ENCODE data around the gene CPA3. TPM values are rescaled to one million over a fixed set of nuclear protein-coding genes. Genes with fewer than 3 reads are reported as not detected.

Gene CPA3
- total RNA-seq, 1 experiment from 2014 or later = not detected

DNA sequence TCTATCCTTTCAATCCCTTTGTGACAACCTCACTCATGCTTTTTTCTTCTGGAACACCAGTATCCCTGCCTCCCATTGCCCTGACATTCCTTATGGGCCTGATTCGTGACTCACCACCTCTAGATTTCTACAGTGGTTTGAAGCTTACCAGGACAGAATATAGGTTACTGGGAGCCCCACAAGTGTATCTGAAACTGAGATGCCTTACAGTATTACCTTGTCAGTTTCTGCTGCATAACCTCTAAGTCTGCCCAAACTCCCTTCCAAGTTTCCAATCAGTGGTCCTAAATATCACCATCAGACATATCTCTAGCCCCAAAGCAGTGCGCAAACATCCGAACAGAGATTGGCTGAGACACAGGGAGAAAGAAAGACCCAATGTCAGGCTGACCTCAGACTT is 31.9 kb upstream of the CPA3 start:
- no peak for TF ChIP-seq EZH2 (IDR thresholded peaks at IDR 0.05; ENCODE audit: borderline replicate concordance, low read depth, low read length, poor library complexity, severe bottlenecking)
- no peak for TF ChIP-seq CTCF (conservative IDR thresholded peaks at IDR 0.05; ENCODE audit: low read depth, low read length)
- ChIA-PET CTCF (no interaction called here), POLR2A (ENCODE audit: low non-redundant PET) (no interaction called here)
- no peak for DNase-seq (ENCODE audit: low spot score)
- Histone ChIP-seq H3K9me3 (ENCODE audit: low read depth, low read length, poor library complexity, severe bottlenecking) (no peaks in the 10 kb centered on the region), H3K4me1 (ENCODE audit: insufficient read depth, low read length, poor library complexity, severe bottlenecking) (no peaks in the 10 kb centered on the region), H3K36me3 (ENCODE audit: insufficient read depth, low read length, poor library complexity, severe bottlenecking) (no peaks in the 10 kb centered on the region), H3K4me3 (ENCODE audit: low read depth, low read length, poor library complexity, severe bottlenecking) (no peak overlapping the region), H3K27me3 (replicated peaks; ENCODE audit: insufficient read depth, low read depth, low read length, poor library complexity) (peaks cover 4% of the 10 kb centered on the region), H3K27ac (ENCODE audit: low read depth, low read length, poor library complexity, severe bottlenecking) (no peak overlapping the region)
- no TSS peak for BruUV-seq (replicated peaks)
- intact Hi-C loops (cut with micrococcal nuclease; ENCODE audit: unreplicated experiment) = no loop called here

DNA sequence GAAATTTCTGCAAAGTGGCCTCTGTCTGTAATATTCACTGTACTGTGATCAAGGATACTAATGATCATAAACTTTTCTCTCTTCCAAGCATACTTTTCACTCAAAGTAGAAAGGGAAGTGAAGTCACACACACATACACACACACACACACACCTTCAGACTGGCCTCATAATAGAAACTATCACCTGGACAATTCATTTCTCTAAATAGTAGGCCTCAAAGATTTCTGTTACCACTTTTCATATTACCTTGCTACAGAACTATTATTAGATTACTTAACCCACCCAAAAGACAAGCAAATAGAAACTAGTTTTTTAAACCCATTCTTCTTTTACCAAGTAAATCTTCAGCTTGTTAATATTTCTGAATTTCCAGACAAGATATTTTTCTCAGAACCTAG is 25.3 kb upstream of the CPA3 start:
- no peaks in the 10 kb centered on the region for H3K36me3 ChIP-seq (ENCODE audit: insufficient read depth, low read length, poor library complexity, severe bottlenecking)
- no peak for DNase-seq (ENCODE audit: low spot score)
- CTCF ChIA-PET = no interaction called here
- intact Hi-C loops (cut with micrococcal nuclease; ENCODE audit: unreplicated experiment) = no loop called here
- H3K27ac ChIP-seq (ENCODE audit: low read depth, low read length, poor library complexity, severe bottlenecking) = no peak overlapping the region
- H3K4me1 ChIP-seq (ENCODE audit: insufficient read depth, low read length, poor library complexity, severe bottlenecking) = no peaks in the 10 kb centered on the region
- H3K27me3 ChIP-seq (replicated peaks; ENCODE audit: insufficient read depth, low read depth, low read length, poor library complexity) = no peaks in the 10 kb centered on the region
- no peak for TF ChIP-seq EZH2 (IDR thresholded peaks at IDR 0.05; ENCODE audit: borderline replicate concordance, low read depth, low read length, poor library complexity, severe bottlenecking)
- TF ChIP-seq CTCF (conservative IDR thresholded peaks at IDR 0.05; ENCODE audit: low read depth, low read length) = no peak
- POLR2A ChIA-PET (ENCODE audit: low non-redundant PET) = no interaction called here
- H3K9me3 ChIP-seq (ENCODE audit: low read depth, low read length, poor library complexity, severe bottlenecking) = no peaks in the 10 kb centered on the region
- H3K4me3 ChIP-seq (ENCODE audit: low read depth, low read length, poor library complexity, severe bottlenecking) = no peak overlapping the region
- no TSS peak for BruUV-seq (replicated peaks)

DNA sequence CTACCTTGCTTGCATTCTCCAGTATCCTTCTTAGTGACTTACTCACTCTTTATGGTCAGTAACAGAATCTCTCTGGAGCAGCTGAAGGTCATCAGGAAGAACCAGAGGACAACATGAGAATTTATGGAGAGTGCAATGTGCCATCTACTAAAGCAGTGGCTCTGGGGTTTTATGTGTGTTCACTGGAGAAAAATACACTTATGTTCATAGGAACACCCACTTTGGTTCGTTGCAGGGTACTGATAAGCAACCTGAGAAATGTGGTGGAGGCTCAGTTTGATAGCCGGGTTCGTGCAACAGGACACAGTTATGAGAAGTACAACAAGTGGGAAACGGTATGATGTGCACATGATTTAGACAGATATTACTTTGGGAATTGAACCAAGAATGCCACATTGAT is 24.6 kb upstream of the CPA3 start:
- no peak overlapping the region for H3K27ac ChIP-seq (ENCODE audit: low read depth, low read length, poor library complexity, severe bottlenecking)
- no peaks in the 10 kb centered on the region for H3K4me1 ChIP-seq (ENCODE audit: insufficient read depth, low read length, poor library complexity, severe bottlenecking)
- no peak overlapping the region for H3K4me3 ChIP-seq (ENCODE audit: low read depth, low read length, poor library complexity, severe bottlenecking)
- no peaks in the 10 kb centered on the region for H3K9me3 ChIP-seq (ENCODE audit: low read depth, low read length, poor library complexity, severe bottlenecking)
- H3K36me3 ChIP-seq (ENCODE audit: insufficient read depth, low read length, poor library complexity, severe bottlenecking) = no peaks in the 10 kb centered on the region
- no TSS peak for BruUV-seq (replicated peaks)
- ChIA-PET CTCF (no interaction called here), POLR2A (ENCODE audit: low non-redundant PET) (no interaction called here)
- TF ChIP-seq EZH2 (IDR thresholded peaks at IDR 0.05; ENCODE audit: borderline replicate concordance, low read depth, low read length, poor library complexity, severe bottlenecking) (no peak), CTCF (conservative IDR thresholded peaks at IDR 0.05; ENCODE audit: low read depth, low read length) (no peak)
- intact Hi-C loops (cut with micrococcal nuclease; ENCODE audit: unreplicated experiment) = no loop called here
- no peak for DNase-seq (ENCODE audit: low spot score)
- H3K27me3 ChIP-seq (replicated peaks; ENCODE audit: insufficient read depth, low read depth, low read length, poor library complexity) = no peaks in the 10 kb centered on the region
